ENCODE measurements around the gene TCF4.

The TCF4 gene

GRCh38 chr18:55449412-55450140 is 138.4 kb downstream of the TCF4 start:
- CTCF ChIA-PET: interaction anchor here (0.6 to 2.0 kb wide), 7 partner anchors 10 to 128 kb away, joined by 3 to 6 read pairs (median 3); no protein-coding TSS in a partner anchor
- POLR2A ChIA-PET: no interaction called here
- Histone ChIP-seq H3K4me3 (ENCODE audit: control insufficient read depth in 1 of 7, extremely low read depth in 1 of 7, insufficient read depth in 4 of 7, low read depth in 2 of 7, low read length in 6 of 7) (no peak overlapping the region), H3K27ac (ENCODE audit: insufficient read depth in 1 of 2, low read depth in 1 of 2, low read length in 2 of 2, poor library complexity in 1 of 2, severe bottlenecking in 2 of 2) (no peak overlapping the region), H3K27me3 (replicated peaks in 2 of 5; ENCODE audit: control insufficient read depth in 4 of 5, insufficient read depth in 5 of 5, low read length in 4 of 5) (no peaks in the 10 kb centered on the region), H3K4me1 (ENCODE audit: control extremely low read depth in 1 of 4, control insufficient read depth in 4 of 4, insufficient read depth in 4 of 4, low read length in 3 of 4) (peaks cover 0 to 3% (median 1%) of the 10 kb centered on the region in 4 experiments), H3K36me3 (ENCODE audit: control insufficient read depth in 4 of 4, insufficient read depth in 4 of 4, low read length in 3 of 4) (peaks cover 0 to 8% (median 4%) of the 10 kb centered on the region in 4 experiments), H3K9me3 (ENCODE audit: control extremely low read depth in 1 of 5, control insufficient read depth in 4 of 5, insufficient read depth in 2 of 5, low read depth in 1 of 5, low read length in 4 of 5) (peaks cover 0 to 12% (median 8%) of the 10 kb centered on the region in 5 experiments)
- no peak for DNase-seq
- 83% methylated on average over 5 of the region's 8 CpGs for WGBS (ENCODE audit: insufficient coverage)

GRCh38 chr18:55448420-55448819 is 139.6 kb downstream of the TCF4 start:
- CTCF ChIA-PET: interaction anchor here (0.6 to 2.0 kb wide), 5 partner anchors 20 to 986 kb away, joined by 3 to 6 read pairs (median 3); no protein-coding TSS in a partner anchor
- 100% methylated on average over 1 of the region's 4 CpGs for WGBS (ENCODE audit: insufficient coverage)
- H3K27ac ChIP-seq (ENCODE audit: insufficient read depth in 1 of 2, low read depth in 1 of 2, low read length in 2 of 2, poor library complexity in 1 of 2, severe bottlenecking in 2 of 2): no peak overlapping the region

GRCh38 chr18:55447672-55448018 is 140.3 kb downstream of the TCF4 start:
- CTCF ChIA-PET: interaction anchor here (0.7 to 2.0 kb wide), 3 partner anchors 11 to 104 kb away, joined by 3 to 4 read pairs (median 4); no protein-coding TSS in a partner anchor

More at GRCh38 chr18:55448420-55448819, 139.6 kb downstream of the TCF4 start:
- Histone ChIP-seq H3K4me3 (ENCODE audit: control insufficient read depth in 1 of 7, extremely low read depth in 1 of 7, insufficient read depth in 4 of 7, low read depth in 2 of 7, low read length in 6 of 7) (no peak overlapping the region), H3K36me3 (ENCODE audit: control insufficient read depth in 4 of 4, insufficient read depth in 4 of 4, low read length in 3 of 4) (peaks cover 0 to 8% (median 5%) of the 10 kb centered on the region in 4 experiments), H3K27me3 (replicated peaks in 2 of 5; ENCODE audit: control insufficient read depth in 4 of 5, insufficient read depth in 5 of 5, low read length in 4 of 5) (no peaks in the 10 kb centered on the region), H3K4me1 (ENCODE audit: control extremely low read depth in 1 of 4, control insufficient read depth in 4 of 4, insufficient read depth in 4 of 4, low read length in 3 of 4) (peaks cover 0 to 3% (median 1%) of the 10 kb centered on the region in 4 experiments), H3K9me3 (ENCODE audit: control extremely low read depth in 1 of 5, control insufficient read depth in 4 of 5, insufficient read depth in 2 of 5, low read depth in 1 of 5, low read length in 4 of 5) (peaks cover 0 to 12% (median 8%) of the 10 kb centered on the region in 5 experiments)
- no peak for DNase-seq
- POLR2A ChIA-PET: no interaction called here

GRCh38 chr18:55446996-55447671 is 140.9 kb downstream of the TCF4 start:
- WGBS (ENCODE audit: insufficient coverage): 100% methylated on average over 1 of the region's 5 CpGs
- H3K4me3 ChIP-seq (ENCODE audit: control insufficient read depth in 1 of 7, extremely low read depth in 1 of 7, insufficient read depth in 4 of 7, low read depth in 2 of 7, low read length in 6 of 7): no peak overlapping the region
- CTCF ChIA-PET: interaction anchor here (0.7 to 2.0 kb wide), 3 partner anchors 11 to 104 kb away, joined by 3 to 4 read pairs (median 4); no protein-coding TSS in a partner anchor
- peaks cover 0 to 12% (median 8%) of the 10 kb centered on the region in 5 experiments for H3K9me3 ChIP-seq (ENCODE audit: control extremely low read depth in 1 of 5, control insufficient read depth in 4 of 5, insufficient read depth in 2 of 5, low read depth in 1 of 5, low read length in 4 of 5)
- H3K27me3 ChIP-seq (replicated peaks in 2 of 5; ENCODE audit: control insufficient read depth in 4 of 5, insufficient read depth in 5 of 5, low read length in 4 of 5): no peaks in the 10 kb centered on the region
- no peak for DNase-seq
- POLR2A ChIA-PET: interaction anchor here (0.8 kb wide), 1 partner anchor 1555 kb away, joined by 7 read pairs; no protein-coding TSS in a partner anchor
- H3K4me1 ChIP-seq (ENCODE audit: control extremely low read depth in 1 of 4, control insufficient read depth in 4 of 4, insufficient read depth in 4 of 4, low read length in 3 of 4): peaks cover under 1 to 3% (median 2%) of the 10 kb centered on the region in 4 experiments
- no peak overlapping the region for H3K27ac ChIP-seq (ENCODE audit: insufficient read depth in 1 of 2, low read depth in 1 of 2, low read length in 2 of 2, poor library complexity in 1 of 2, severe bottlenecking in 2 of 2)
- H3K36me3 ChIP-seq (ENCODE audit: control insufficient read depth in 4 of 4, insufficient read depth in 4 of 4, low read length in 3 of 4): peaks cover 0 to 8% (median 5%) of the 10 kb centered on the region in 4 experiments

More at GRCh38 chr18:55447672-55448018, 140.3 kb downstream of the TCF4 start:
- H3K27me3 ChIP-seq (replicated peaks in 2 of 5; ENCODE audit: control insufficient read depth in 4 of 5, insufficient read depth in 5 of 5, low read length in 4 of 5): no peaks in the 10 kb centered on the region
- WGBS (ENCODE audit: insufficient coverage): no CpG with 5 or more reads among the region's 3 CpGs
- POLR2A ChIA-PET: interaction anchor here (0.8 kb wide), 1 partner anchor 1554 kb away, joined by 7 read pairs; no protein-coding TSS in a partner anchor
- H3K36me3 ChIP-seq (ENCODE audit: control insufficient read depth in 4 of 4, insufficient read depth in 4 of 4, low read length in 3 of 4): peaks cover 0 to 8% (median 5%) of the 10 kb centered on the region in 4 experiments
- no peak overlapping the region for H3K4me3 ChIP-seq (ENCODE audit: control insufficient read depth in 1 of 7, extremely low read depth in 1 of 7, insufficient read depth in 4 of 7, low read depth in 2 of 7, low read length in 6 of 7)
- peaks cover 0 to 3% (median 2%) of the 10 kb centered on the region in 4 experiments for H3K4me1 ChIP-seq (ENCODE audit: control extremely low read depth in 1 of 4, control insufficient read depth in 4 of 4, insufficient read depth in 4 of 4, low read length in 3 of 4)
- DNase-seq: peak in 1 of 3 donors; percentile 13
- peaks cover 0 to 12% (median 8%) of the 10 kb centered on the region in 5 experiments for H3K9me3 ChIP-seq (ENCODE audit: control extremely low read depth in 1 of 5, control insufficient read depth in 4 of 5, insufficient read depth in 2 of 5, low read depth in 1 of 5, low read length in 4 of 5)
- no peak overlapping the region for H3K27ac ChIP-seq (ENCODE audit: insufficient read depth in 1 of 2, low read depth in 1 of 2, low read length in 2 of 2, poor library complexity in 1 of 2, severe bottlenecking in 2 of 2)

- no peak overlapping the region for H3K27ac ChIP-seq (ENCODE audit: insufficient read depth in 1 of 2, low read depth in 1 of 2, low read length in 2 of 2, poor library complexity in 1 of 2, severe bottlenecking in 2 of 2)
- no peak for DNase-seq
- POLR2A ChIA-PET: interaction anchor here (1.1 kb wide), 1 partner anchor 122 kb away, joined by 4 read pairs; no protein-coding TSS in a partner anchor
- H3K9me3 ChIP-seq (ENCODE audit: control extremely low read depth in 1 of 5, control insufficient read depth in 4 of 5, insufficient read depth in 2 of 5, low read depth in 1 of 5, low read length in 4 of 5): peaks cover 0 to 12% (median 8%) of the 10 kb centered on the region in 5 experiments
- H3K36me3 ChIP-seq (ENCODE audit: control insufficient read depth in 4 of 4, insufficient read depth in 4 of 4, low read length in 3 of 4): peaks cover 0 to 8% (median 5%) of the 10 kb centered on the region in 4 experiments
- CTCF ChIA-PET: no interaction called here
- no peaks in the 10 kb centered on the region for H3K27me3 ChIP-seq (replicated peaks in 2 of 5; ENCODE audit: control insufficient read depth in 4 of 5, insufficient read depth in 5 of 5, low read length in 4 of 5)
- H3K4me1 ChIP-seq (ENCODE audit: control extremely low read depth in 1 of 4, control insufficient read depth in 4 of 4, insufficient read depth in 4 of 4, low read length in 3 of 4): peaks cover 2 to 5% (median 4%) of the 10 kb centered on the region in 4 experiments
- 100% methylated on average over 1 of the region's 1 CpG for WGBS (ENCODE audit: insufficient coverage)
- H3K4me3 ChIP-seq (ENCODE audit: control insufficient read depth in 1 of 7, extremely low read depth in 1 of 7, insufficient read depth in 4 of 7, low read depth in 2 of 7, low read length in 6 of 7): no peak overlapping the region
Observed at GRCh38 chr18:55444536-55444935, 143.5 kb downstream of the TCF4 start.

- CTCF ChIA-PET: interaction anchor here (0.8 to 1.7 kb wide), 2 partner anchors 10 to 29 kb away, joined by 4 to 5 read pairs; no protein-coding TSS in a partner anchor
- DNase-seq: no peak
- peaks cover 2 to 5% (median 4%) of the 10 kb centered on the region in 4 experiments for H3K4me1 ChIP-seq (ENCODE audit: control extremely low read depth in 1 of 4, control insufficient read depth in 4 of 4, insufficient read depth in 4 of 4, low read length in 3 of 4)
- H3K27ac ChIP-seq (ENCODE audit: insufficient read depth in 1 of 2, low read depth in 1 of 2, low read length in 2 of 2, poor library complexity in 1 of 2, severe bottlenecking in 2 of 2): no peak overlapping the region
- H3K36me3 ChIP-seq (ENCODE audit: control insufficient read depth in 4 of 4, insufficient read depth in 4 of 4, low read length in 3 of 4): peaks cover 0 to 8% (median 5%) of the 10 kb centered on the region in 4 experiments
- peaks cover 0 to 12% (median 8%) of the 10 kb centered on the region in 5 experiments for H3K9me3 ChIP-seq (ENCODE audit: control extremely low read depth in 1 of 5, control insufficient read depth in 4 of 5, insufficient read depth in 2 of 5, low read depth in 1 of 5, low read length in 4 of 5)
- POLR2A ChIA-PET: interaction anchor here (0.7 to 1.1 kb wide), 2 partner anchors 121 to 155 kb away, joined by 4 to 5 read pairs; no protein-coding TSS in a partner anchor
- no peaks in the 10 kb centered on the region for H3K27me3 ChIP-seq (replicated peaks in 2 of 5; ENCODE audit: control insufficient read depth in 4 of 5, insufficient read depth in 5 of 5, low read length in 4 of 5)
- no peak overlapping the region for H3K4me3 ChIP-seq (ENCODE audit: control insufficient read depth in 1 of 7, extremely low read depth in 1 of 7, insufficient read depth in 4 of 7, low read depth in 2 of 7, low read length in 6 of 7)
- no CpG with 5 or more reads among the region's 3 CpGs for WGBS (ENCODE audit: insufficient coverage)
Observed at GRCh38 chr18:55443776-55444175, 144.2 kb downstream of the TCF4 start.
